CD4-positive, alpha-beta T cell treated with Interleukin-2 at 100 ng/mL for 4 hours (primary cell): ENCODE results near the gene C2CD2.
"Not testable (repeated sequence)": the region's sequence is repeated elsewhere in the genome, so short reads cannot be mapped to it uniquely, and the experiment has no call there.

Experiments
- DNase-seq: peaks from one replicate; pipeline ENCODE4 v3.0.0-alpha.2; 2020; ENCODE audit warnings: low spot score

C2CD2 gene

DNA sequence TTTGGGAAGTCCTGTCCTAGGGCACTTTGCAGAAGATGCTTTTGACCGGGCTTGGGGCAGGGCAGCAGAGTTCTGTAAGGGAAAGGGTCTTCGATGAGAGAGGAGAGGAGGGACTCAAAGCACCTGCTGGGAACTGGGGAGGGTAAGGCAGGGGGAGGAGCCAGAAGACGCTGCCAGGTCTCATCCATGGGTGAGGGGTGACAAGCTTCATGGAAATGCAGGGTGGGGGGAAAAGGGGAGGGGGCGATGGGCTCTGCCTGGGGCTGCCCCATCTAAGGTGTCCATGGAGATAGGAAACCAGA lies 20.9 kb upstream of the C2CD2 start:
- no peak for DNase-seq

DNA sequence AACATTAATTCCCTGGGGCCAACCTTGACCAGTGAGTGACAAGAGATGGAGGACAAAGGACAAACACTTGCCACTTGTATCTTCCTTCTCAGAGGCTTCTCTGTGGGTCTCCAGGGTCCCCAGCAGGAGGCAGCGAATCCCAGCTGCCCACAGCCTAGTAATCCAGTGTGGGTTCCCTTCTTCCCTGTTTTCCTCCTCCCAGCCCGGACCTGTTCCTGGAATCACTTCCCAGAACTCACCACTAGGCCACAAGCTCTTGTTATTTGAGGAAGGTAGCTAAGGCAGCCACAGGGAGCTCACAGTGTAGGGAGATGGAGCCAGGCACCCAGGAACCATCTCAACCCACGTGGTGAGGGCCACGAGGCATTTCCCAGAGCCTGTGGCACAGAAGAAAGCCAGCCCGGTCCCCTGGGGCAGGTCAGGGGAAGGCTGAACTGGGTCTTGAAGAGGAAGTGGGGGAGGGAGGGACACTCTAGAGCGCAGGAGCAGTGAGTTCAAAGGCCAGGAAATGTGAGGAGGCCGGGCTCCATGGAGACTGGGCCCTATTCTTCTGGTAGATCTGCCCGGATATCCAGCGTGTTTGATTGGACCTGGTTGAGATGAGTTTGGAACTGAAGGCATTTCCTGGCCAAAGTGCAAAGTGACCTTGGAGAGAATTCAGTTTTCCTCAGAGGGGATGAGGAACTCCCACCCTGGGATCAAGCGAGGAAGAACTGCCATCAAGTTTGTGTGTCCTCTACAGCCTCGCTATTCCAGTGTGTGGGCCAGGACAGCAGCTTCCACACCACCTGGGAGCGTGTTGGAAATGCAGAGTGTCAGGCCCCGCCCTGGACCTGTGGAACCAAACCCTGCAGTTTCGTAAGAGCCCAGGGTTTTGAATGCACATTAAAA lies 20.3 kb upstream of the C2CD2 start:
- no peak for DNase-seq

- DNase-seq = no peak
Measured at GRCh38 chr21:41973427-41973831, 19.6 kb upstream of the C2CD2 start.

DNA sequence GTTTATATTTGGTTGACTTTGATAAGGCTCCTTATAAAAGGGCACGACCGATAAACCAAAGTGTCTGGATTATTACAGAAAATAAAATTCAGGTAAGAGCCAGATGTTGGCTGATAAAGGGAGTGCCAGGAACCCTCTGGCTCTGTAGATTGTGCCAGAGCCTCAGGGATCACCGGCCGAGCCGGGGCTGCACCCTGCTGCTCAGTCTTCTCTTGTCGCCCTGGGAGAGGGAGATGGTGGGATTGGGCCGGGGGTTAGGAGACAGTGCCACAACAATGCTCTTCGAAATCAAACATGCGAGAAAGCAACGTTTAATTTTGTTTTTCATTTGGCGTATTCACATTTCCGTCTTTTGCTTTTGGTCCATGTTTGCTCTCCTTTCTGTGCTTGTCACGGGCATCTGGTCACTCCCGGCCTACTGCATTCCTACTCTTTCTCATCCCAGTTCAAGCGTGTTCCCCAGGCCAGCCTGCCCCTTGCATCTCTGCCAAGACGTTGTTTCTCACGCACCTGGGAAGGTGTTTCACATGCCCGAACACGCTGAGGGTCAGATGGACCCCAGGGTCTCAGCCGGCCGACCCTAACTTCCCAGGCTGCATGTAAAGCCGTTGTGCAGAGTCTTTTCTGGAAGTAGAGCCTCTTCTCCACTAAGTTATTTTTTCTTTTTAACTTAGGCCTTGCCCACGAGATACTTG lies 18.8 kb upstream of the C2CD2 start:
- no peak for DNase-seq

GRCh38 chr21:41971891-41972290 lies 18.1 kb upstream of the C2CD2 start:
- DNase-seq = no peak

DNA sequence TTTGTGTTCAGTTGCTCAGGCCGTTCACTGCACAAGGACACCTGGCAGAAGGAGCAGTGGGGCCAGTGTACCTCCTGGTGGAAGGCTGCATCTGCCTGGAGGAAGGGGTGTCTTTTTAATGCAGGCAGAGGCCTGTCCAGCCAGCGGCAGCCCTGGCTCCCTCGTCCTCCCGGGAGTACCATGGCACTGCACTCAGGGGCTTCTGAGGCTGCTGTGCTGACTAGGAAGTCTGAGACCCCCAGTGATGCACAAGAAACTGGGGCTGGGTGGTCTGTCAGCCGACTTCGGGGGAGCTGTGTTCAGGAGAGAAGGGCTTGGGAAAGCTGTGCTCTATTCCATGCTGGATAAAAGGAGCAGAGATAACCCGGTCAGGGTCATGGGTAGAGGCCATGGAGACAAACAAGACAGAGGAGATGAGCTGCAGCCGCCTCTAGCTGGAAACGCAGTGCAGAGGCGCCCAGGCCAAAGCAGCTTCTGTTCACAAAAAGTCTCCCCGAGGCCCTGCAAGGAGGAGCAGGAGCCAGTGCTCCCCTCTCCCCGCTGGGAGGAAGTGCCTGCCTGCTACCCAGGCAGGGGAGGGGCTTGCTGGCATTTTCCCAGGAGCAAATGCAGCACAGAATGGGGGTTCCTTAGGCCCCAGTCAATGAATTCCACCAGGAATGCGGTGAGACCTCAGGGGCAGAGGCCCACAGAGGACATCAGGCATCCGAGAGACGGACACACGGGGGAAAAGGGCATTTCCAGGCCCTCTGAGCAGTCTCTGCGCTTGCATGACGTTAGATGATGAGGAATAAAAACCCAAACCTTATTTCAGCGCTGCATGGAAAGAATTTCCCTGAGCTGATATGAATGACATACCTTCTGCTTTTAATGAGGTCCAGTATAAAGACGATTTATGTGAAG lies 17.2 kb upstream of the C2CD2 start:
- no peak for DNase-seq

DNA sequence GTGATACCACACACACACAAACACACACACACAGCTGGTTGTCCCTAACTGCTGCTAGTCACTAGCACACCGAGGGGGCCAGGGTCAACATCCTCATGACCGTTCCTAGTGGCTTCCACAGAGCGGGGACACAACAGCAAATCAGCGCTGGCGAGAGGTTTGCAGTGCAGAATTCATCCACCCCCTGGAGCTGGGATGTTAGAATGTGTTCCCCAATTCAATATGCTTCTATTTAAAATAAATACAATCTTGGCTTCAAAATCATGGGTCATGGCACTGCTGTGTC lies 16.2 kb upstream of the C2CD2 start:
- no peak for DNase-seq

- DNase-seq = no peak
Measured at GRCh38 chr21:41967708-41968107, 13.9 kb upstream of the C2CD2 start.

- DNase-seq = no peak
Measured at GRCh38 chr21:41966872-41967621, 13.2 kb upstream of the C2CD2 start.

GRCh38 chr21:41966041-41966833 lies 12.4 kb upstream of the C2CD2 start:
- DNase-seq = no peak

DNA sequence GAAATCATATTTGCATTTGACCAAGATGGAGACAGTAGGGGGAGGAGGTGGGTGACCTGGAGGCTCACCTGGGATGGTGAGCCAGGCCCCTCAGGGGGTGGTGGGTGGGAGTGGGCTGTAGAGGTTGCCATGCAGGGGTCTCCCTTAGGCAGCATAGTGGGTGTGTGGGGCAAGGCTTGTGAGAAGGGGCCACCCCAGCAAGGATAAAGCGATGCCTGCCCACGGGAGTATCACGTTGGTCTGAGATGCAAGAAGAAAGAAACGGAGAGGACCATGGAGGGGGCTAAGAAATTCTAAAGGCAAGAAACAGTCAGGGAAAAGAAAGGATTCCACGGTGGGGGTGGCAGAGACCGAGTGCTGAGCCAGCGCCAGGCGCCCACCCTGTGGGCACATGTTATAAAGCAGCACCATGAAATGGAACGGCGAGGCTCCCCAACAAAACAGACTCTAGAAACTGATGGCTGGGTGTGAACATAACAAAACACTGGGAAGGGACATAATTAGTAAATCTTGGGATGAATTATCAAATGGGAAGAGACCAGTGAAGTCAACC lies 11.7 kb upstream of the C2CD2 start:
- no peak for DNase-seq

DNA sequence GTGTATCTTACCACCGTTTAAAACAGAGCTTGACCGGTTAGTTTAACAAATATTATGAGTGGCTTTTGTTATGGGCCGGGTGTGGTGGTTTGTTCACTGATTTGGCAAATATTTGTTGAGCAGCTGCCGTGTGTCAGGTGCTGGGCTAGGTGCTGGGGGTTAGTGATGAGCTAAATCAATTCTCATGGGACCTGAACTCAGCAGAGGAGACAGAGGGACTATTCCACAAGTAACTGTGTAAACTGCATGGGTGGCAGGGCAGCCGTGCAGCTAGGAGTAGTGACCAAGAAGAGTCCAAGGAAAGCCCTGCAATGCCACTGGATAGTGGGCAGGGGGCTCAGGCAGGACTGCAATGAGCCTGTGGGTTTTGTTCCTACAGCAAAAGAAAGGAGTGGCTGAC lies 11.2 kb upstream of the C2CD2 start:
- DNase-seq = no peak

DNA sequence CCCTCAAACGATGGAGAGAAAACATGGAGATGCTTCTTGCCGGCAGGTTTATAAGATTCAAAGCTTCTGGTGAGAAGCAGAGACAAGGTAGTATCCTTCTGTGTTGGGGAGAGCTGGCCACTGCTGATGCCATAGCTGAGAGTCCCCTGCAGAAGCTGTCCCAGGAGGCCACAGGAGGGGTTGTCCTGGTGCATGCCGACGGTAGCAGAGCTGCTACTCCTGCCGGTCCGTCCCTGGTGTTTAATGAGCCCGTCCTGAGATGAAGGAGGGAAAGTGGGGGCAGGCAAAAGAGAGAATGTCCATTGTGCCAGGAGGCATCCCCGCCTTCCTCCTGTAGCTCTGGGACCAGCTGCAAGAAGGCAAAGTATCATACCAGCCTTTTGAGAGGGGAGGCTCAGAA lies 10.4 kb upstream of the C2CD2 start:
- DNase-seq = no peak

DNA sequence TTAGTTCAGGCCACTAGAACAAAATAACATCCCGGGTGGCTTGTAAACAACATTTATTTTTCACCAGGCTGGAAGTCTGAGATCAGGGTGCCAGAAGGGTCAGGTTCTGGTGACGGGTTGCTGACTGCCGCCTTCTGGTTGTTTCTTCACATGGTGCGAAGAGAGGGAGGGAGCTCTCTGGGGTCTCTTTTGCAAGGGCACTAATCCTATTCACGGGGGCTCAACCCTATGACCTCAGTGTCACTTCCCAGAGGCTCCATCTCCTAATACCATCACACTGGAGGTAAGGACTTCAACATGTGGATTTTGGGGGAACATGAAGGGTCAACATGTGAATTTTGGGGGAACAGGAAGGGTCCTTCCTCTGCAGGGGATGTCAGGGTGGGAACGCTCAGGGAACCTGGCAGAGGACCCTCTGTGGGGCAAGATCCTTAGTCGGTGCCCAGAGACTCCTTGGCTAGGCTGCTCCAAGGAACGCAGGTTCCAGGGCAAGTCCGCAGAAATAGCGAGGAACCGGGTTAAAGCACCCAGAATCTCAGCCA lies 8.7 kb upstream of the C2CD2 start:
- no peak for DNase-seq

- DNase-seq = no peak
Measured at GRCh38 chr21:41961753-41962152, 7.9 kb upstream of the C2CD2 start.

DNA sequence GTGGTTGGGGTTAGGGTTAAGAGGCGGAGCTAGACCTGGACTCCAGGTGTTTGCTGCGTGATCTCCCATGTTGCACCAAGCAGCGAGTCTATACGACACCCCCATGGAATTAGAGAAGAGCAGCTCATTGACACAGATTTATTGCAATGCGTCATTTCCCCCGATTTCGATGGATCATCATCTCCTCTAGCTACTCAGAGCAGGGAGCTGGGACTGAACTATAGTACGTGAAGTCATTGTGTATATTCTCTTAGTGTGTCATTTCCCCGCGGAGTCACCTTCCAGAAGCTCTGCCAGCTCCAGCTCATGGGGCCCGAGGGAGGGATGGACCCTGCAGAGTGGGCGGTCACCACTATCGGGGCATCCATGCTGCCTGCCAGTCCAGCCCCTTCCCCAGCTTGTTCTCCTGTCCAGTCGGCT lies 7.5 kb upstream of the C2CD2 start:
- DNase-seq = no peak

DNA sequence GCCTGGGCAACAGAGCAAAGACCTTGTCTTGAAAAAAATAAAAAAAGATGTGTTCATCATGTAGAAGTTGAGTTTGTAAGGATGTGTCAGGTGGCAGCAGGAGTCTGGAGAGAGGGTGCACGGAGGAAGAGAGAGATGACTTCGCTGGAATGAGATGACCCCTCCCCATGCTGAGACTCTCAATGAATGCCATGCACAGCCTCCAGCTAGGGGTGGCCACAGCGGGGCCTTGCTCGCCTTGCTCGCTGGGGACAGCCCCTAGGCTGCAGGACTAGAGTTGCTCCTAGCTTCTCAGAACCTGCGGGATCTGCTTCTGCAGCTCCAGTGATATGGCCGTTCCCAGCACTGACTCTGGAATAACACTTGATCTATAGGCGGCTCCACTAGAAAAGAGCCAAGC lies 6.6 kb upstream of the C2CD2 start:
- DNase-seq = no peak

DNA sequence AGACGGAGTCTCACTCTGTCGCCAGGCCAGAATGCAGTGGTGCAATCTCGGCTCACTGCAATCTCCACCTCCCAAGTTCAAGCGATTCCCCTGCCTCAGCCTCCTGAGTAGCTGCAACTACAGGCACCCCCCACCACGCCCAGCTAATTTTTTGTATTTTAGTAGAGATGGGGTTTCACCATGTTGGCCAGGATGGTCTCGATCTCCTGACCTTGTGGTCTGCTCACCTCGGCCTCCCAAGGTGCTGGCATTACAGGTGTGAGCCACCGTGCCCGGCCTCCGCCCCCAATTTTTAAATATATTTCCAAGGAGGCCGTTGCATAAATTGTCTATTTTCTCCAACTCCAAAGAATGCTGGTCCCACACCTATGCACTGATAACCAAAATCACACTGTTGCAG lies 5.9 kb upstream of the C2CD2 start:
- not testable (repeated sequence) for DNase-seq

DNA sequence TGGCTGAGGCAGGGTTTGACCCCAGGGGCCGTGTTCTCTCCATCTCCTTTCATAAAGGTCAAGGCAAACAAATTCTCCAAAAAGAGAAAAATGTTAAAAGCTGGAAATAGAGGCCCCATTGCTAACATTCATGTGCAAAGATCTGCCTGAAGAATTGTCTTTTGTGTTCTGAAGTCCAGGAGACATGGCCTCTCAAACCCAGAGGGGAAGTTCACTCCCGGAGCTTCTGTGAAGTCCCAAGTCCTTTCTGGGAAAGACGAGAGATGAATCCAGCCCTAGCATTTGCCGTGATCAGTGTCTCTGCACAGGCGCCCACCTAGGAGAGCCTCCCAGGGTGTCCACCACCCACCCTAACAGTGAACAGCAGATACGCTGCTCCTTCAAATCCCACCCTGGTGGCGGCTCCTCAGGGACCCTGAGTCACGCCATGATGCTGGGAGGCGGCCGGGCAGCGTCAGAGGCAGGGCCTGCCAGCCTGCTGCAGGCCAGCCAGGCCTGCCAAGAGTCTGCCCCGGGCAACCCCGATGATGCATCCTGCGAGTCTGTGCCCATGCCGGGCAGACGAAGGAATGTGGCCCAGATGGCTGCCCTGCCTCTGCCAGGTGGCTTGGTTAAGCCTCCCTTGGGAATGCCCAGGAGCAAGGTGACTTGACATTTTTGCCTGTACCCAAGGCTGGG lies 5.2 kb upstream of the C2CD2 start:
- no peak for DNase-seq
